ENCODE data around the gene STMN3. TPM values are rescaled to one million over a fixed set of nuclear protein-coding genes. Genes with fewer than 3 reads are reported as not detected.

Gene STMN3
- total and polyA plus RNA-seq, 2 donors from 2014 or later: 20.6 to 84.9 TPM

DNA sequence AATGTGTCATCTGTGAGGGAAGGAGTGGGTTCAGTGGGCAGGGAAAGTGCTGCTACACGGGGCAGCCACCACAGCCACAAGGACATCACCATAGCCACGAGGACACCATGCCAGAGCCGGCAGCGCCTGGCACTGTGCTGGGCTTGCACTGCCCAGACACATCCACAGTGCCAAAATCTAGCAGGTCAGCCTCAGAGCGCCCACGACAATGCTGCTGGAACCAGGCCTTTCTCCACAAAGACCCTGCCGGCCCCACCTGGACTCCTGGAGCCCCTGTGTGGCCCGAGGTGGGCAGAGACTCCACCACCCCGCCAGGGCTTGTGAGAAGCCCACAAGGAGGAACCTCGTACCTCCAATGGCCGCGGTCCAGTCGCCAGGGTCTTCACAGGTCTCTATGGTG, 60.6 kb downstream of the STMN3 start:
- intact Hi-C loops (cut with DNase I): no loop called here
- DNase-seq (peak in 1 of 5 donors; percentile 62), FAIRE-seq (no peak)
- no peaks in the 10 kb centered on the region for H3K27me3 ChIP-seq (ENCODE audit: control insufficient read depth, insufficient read depth, low read length)
- no peaks in the 10 kb centered on the region for H3K4me1 ChIP-seq (ENCODE audit: control insufficient read depth in 2 of 3, insufficient read depth in 2 of 3, low read depth in 1 of 3, low read length in 3 of 3)
- no peak overlapping the region for H3K27ac ChIP-seq (ENCODE audit: low read depth in 2 of 2, low read length in 2 of 2)
- H3K9me3 ChIP-seq (ENCODE audit: control insufficient read depth in 2 of 3, insufficient read depth in 1 of 3, low read length in 3 of 3): no peaks in the 10 kb centered on the region
- no peak overlapping the region for H3K4me3 ChIP-seq (ENCODE audit: low read length in 3 of 3)
- peaks cover 0 to 27% (median 10%) of the 10 kb centered on the region in 3 donors for H3K36me3 ChIP-seq (ENCODE audit: control insufficient read depth in 2 of 3, insufficient read depth in 3 of 3, low read length in 3 of 3)
- no peak for TF ChIP-seq CTCF (IDR thresholded peaks at IDR 0.05; ENCODE audit: borderline replicate concordance, extremely low read depth, insufficient read depth)
- H3K9ac ChIP-seq (ENCODE audit: low read length in 3 of 3): no peak overlapping the region

GRCh38 chr20:63591786-63592355, 61.4 kb downstream of the STMN3 start:
- FAIRE-seq (no peak), DNase-seq (peak in 1 of 5 donors; percentile 66)
- TF ChIP-seq CTCF (IDR thresholded peaks at IDR 0.05; ENCODE audit: borderline replicate concordance, extremely low read depth, insufficient read depth): no peak
- Histone ChIP-seq H3K9ac (ENCODE audit: low read length in 3 of 3) (no peak overlapping the region), H3K27ac (ENCODE audit: low read depth in 2 of 2, low read length in 2 of 2) (no peak overlapping the region), H3K4me3 (ENCODE audit: low read length in 3 of 3) (no peak overlapping the region), H3K36me3 (ENCODE audit: control insufficient read depth in 2 of 3, insufficient read depth in 3 of 3, low read length in 3 of 3) (peaks cover 0 to 26% (median 10%) of the 10 kb centered on the region in 3 donors), H3K9me3 (ENCODE audit: control insufficient read depth in 2 of 3, insufficient read depth in 1 of 3, low read length in 3 of 3) (no peaks in the 10 kb centered on the region), H3K27me3 (ENCODE audit: control insufficient read depth, insufficient read depth, low read length) (no peaks in the 10 kb centered on the region), H3K4me1 (ENCODE audit: control insufficient read depth in 2 of 3, insufficient read depth in 2 of 3, low read depth in 1 of 3, low read length in 3 of 3) (no peaks in the 10 kb centered on the region)
- intact Hi-C loops (cut with DNase I): no loop called here

DNA sequence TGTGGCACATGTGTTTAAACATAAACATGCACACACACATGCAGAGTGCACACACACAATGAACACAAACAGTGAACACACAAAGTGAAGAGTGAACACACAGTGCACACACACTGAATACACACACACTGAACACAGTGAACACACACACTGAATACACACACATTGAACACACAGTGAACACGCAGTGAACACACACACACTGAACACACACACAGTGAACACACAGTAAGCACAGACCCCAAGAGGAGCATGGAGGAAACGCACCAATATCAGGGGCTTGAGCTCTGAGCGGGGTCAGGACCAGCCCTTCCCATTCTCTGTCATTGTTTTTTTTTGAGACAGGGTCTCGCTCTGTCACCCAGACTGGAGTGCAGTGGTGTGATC, 62.1 kb downstream of the STMN3 start:
- TF ChIP-seq CTCF (IDR thresholded peaks at IDR 0.05; ENCODE audit: borderline replicate concordance, extremely low read depth, insufficient read depth): no peak
- H3K9me3 ChIP-seq (ENCODE audit: control insufficient read depth in 2 of 3, insufficient read depth in 1 of 3, low read length in 3 of 3): no peaks in the 10 kb centered on the region
- H3K4me1 ChIP-seq (ENCODE audit: control insufficient read depth in 2 of 3, insufficient read depth in 2 of 3, low read depth in 1 of 3, low read length in 3 of 3): no peaks in the 10 kb centered on the region
- no peak overlapping the region for H3K4me3 ChIP-seq (ENCODE audit: low read length in 3 of 3)
- no peak overlapping the region for H3K9ac ChIP-seq (ENCODE audit: low read length in 3 of 3)
- intact Hi-C loops (cut with DNase I): no loop called here
- DNase-seq: no peak
- H3K27ac ChIP-seq (ENCODE audit: low read depth in 2 of 2, low read length in 2 of 2): no peak overlapping the region
- FAIRE-seq: no peak
- H3K36me3 ChIP-seq (ENCODE audit: control insufficient read depth in 2 of 3, insufficient read depth in 3 of 3, low read length in 3 of 3): peaks cover 0 to 26% (median 10%) of the 10 kb centered on the region in 3 donors
- H3K27me3 ChIP-seq (ENCODE audit: control insufficient read depth, insufficient read depth, low read length): no peaks in the 10 kb centered on the region

All from kidney (tissue), 14 donors.